HepG2 (cell line): ENCODE data around the gene RNU4-1. TPM values are rescaled to one million over a fixed set of nuclear protein-coding genes. Genes with fewer than 3 reads are reported as not detected.
A peak's percentile ranks its signal among the peaks of the same experiment; 100 is the strongest.

ENCODE experiments used
- ASH2L ChIP-seq: fragments of 300-600, 200-600 bp; sonication (generic); IDR thresholded peaks from 2 replicates; pipeline ENCODE4 v1.7.0; 2017; ENCODE audit warnings: low read depth, mild to moderate bottlenecking, moderate library complexity, mixed read lengths, low read length; ENCODE audit not compliant: insufficient read length
- CEBPG ChIP-seq: IDR thresholded peaks from 2 replicates; pipeline ENCODE4 v1.6.1; 2016
- FOXO1 ChIP-seq: sonication (generic); formaldehyde crosslinking; IDR thresholded peaks from 2 replicates; pipeline ENCODE4 v1.4.0; 2020; ENCODE audit warnings: missing genetic modification reagents
- GRHL1 ChIP-seq: sonication (generic); formaldehyde crosslinking; conservative IDR thresholded peaks from 2 replicates; pipeline ENCODE4 v1.8.0; 2022; ENCODE audit warnings: missing genetic modification reagents
- KMT2B ChIP-seq: IDR thresholded peaks from 2 replicates; pipeline ENCODE4 v1.6.1; 2016; ENCODE audit warnings: missing genetic modification reagents, missing compliant biosample characterization
- MEIS1 ChIP-seq: sonication (generic); formaldehyde crosslinking; IDR thresholded peaks from 2 replicates; pipeline ENCODE4 v1.9.0; 2021; ENCODE audit warnings: mild to moderate bottlenecking, missing genetic modification reagents, moderate library complexity, borderline replicate concordance
- MTA1 ChIP-seq: sonication (generic); formaldehyde crosslinking; IDR thresholded peaks from 2 replicates; pipeline ENCODE4 v1.4.0; 2020; ENCODE audit warnings: missing genetic modification reagents, mild to moderate bottlenecking, borderline replicate concordance
- NR2F6 ChIP-seq, 2 experiments: IDR thresholded peaks; 2 replicates each; pipeline ENCODE4 v1.6.1; 2016; ENCODE audit warnings: antibody characterized with exemption in 1 of 2, mild to moderate bottlenecking in 1 of 2
- RBAK ChIP-seq: sonication (generic); formaldehyde crosslinking; IDR thresholded peaks from 2 replicates; pipeline ENCODE4 v1.5.1; 2020; ENCODE audit warnings: mild to moderate bottlenecking, missing genetic modification reagents
- RFXANK ChIP-seq: IDR thresholded peaks from 2 replicates; pipeline ENCODE4 v1.6.1; 2016
- SCMH1 ChIP-seq: sonication (generic); formaldehyde crosslinking; IDR thresholded peaks from 2 replicates; pipeline ENCODE4 v1.9.0; 2021; ENCODE audit warnings: missing genetic modification reagents, mild to moderate bottlenecking, borderline replicate concordance
- SIX1 ChIP-seq: sonication (generic); formaldehyde crosslinking; IDR thresholded peaks from 2 replicates; pipeline ENCODE4 v1.4.0; 2020; ENCODE audit warnings: missing genetic modification reagents, borderline replicate concordance
- SMAD3 ChIP-seq: sonication (generic); formaldehyde crosslinking; IDR thresholded peaks from 2 replicates; pipeline ENCODE4 v1.4.0; 2020; ENCODE audit warnings: missing genetic modification reagents
- SMARCE1 ChIP-seq: fragments of 450-650 bp; IDR thresholded peaks from 2 replicates; pipeline ENCODE4 v1.6.1; 2017; ENCODE audit warnings: borderline replicate concordance
- TAF1 ChIP-seq: sonication (generic); formaldehyde crosslinking; IDR thresholded peaks from 2 replicates; pipeline ENCODE4 v1.4.0; 2020; ENCODE audit warnings: missing genetic modification reagents
- TOPORS ChIP-seq: sonication (generic); formaldehyde crosslinking; IDR thresholded peaks from 2 replicates; pipeline ENCODE4 v1.8.0; 2023; ENCODE audit warnings: mild to moderate bottlenecking, missing genetic modification reagents
- ZC3H13 ChIP-seq: sonication (generic); formaldehyde crosslinking; IDR thresholded peaks from 2 replicates; pipeline ENCODE4 v1.8.1; 2023; ENCODE audit warnings: mild to moderate bottlenecking, missing genetic modification reagents, moderate library complexity
- ZNF276 ChIP-seq: sonication (generic); formaldehyde crosslinking; IDR thresholded peaks from 2 replicates; pipeline ENCODE4 v1.4.0; 2020; ENCODE audit warnings: mild to moderate bottlenecking, low read depth, missing genetic modification reagents
- ZNF570 ChIP-seq: sonication (generic); formaldehyde crosslinking; IDR thresholded peaks from 2 replicates; pipeline ENCODE4 v1.4.0; 2020; ENCODE audit warnings: mild to moderate bottlenecking, missing genetic modification reagents, borderline replicate concordance
- ZNF572 ChIP-seq: sonication (generic); formaldehyde crosslinking; IDR thresholded peaks from 2 replicates; pipeline ENCODE4 v1.5.1; 2020; ENCODE audit warnings: mild to moderate bottlenecking, missing genetic modification reagents
- ZNF577 ChIP-seq: sonication (generic); formaldehyde crosslinking; IDR thresholded peaks from 2 replicates; pipeline ENCODE4 v1.4.0; 2020; ENCODE audit warnings: mild to moderate bottlenecking, low read depth, missing genetic modification reagents, borderline replicate concordance
- ZNF660 ChIP-seq: sonication (generic); formaldehyde crosslinking; IDR thresholded peaks from 2 replicates; pipeline ENCODE4 v1.5.1; 2020; ENCODE audit warnings: mild to moderate bottlenecking, low read depth, missing genetic modification reagents, borderline replicate concordance
- ZNF713 ChIP-seq: sonication (generic); formaldehyde crosslinking; IDR thresholded peaks from 2 replicates; pipeline ENCODE4 v1.4.0; 2020; ENCODE audit warnings: mild to moderate bottlenecking, missing genetic modification reagents
- ZNF75D ChIP-seq: sonication (generic); formaldehyde crosslinking; IDR thresholded peaks from 2 replicates; pipeline ENCODE4 v1.8.1; 2023; ENCODE audit warnings: missing genetic modification reagents, mild to moderate bottlenecking, borderline replicate concordance
- ZNF879 ChIP-seq: sonication (generic); formaldehyde crosslinking; IDR thresholded peaks from 2 replicates; pipeline ENCODE4 v1.8.1; 2023; ENCODE audit warnings: missing genetic modification reagents
- ZSCAN31 ChIP-seq: sonication (generic); formaldehyde crosslinking; IDR thresholded peaks from 2 replicates; pipeline ENCODE4 v1.5.0; 2020; ENCODE audit warnings: low read depth, mild to moderate bottlenecking, missing genetic modification reagents
- polyA plus RNA-seq, 8 experiments: library from polyadenylated mRNA; depleted of rRNA in 3 of 8; stranded (reverse) in 7 of 8; unstranded in 1 of 8; fragments of >200 nt; fragmentation: Illumina TruSeq in 4 of 8; extraction: Trizol in 4 of 8; gene quantifications; 2 replicates each; pipeline versions ENCODE4 v1.2.1 to v1.2.3, GENCODE V29; 2011 to 2016; ENCODE audit warnings: low read depth in 4 of 8, missing spikeins in 1 of 8, mixed read lengths in 1 of 8; ENCODE audit not compliant: insufficient read depth in 1 of 8
- total RNA-seq, 5 experiments: library from RNA; depleted of rRNA; stranded (reverse); fragments of >200 nt; fragmentation: Illumina TruSeq; extraction: Trizol; gene quantifications; 2 replicates each; pipeline ENCODE4 v1.2.3, GENCODE V29; 2016; ENCODE audit warnings: low read depth in 1 of 5

RNU4-1 gene
- total and polyA plus RNA-seq, 2 of the 13 experiments (the other 11 are each of a cell fraction or from before 2014, with no cell fraction given): 7,407 TPM; not detected in 1

GRCh38 chr12:120266180-120266870 lies 26.7 kb downstream of the RNU4-1 start (continued):
- no peak for TF ChIP-seq SIX1 (CRISPR knock-in tag)
- 0 out of 2 replicates have a peak, but pooled peaks have one; percentile 5 for TF ChIP-seq NR2F6 (IDR thresholded peaks at IDR 0.05)
- no peak for TF ChIP-seq NR2F6 (CRISPR knock-in tag; IDR thresholded peaks at IDR 0.05)
- no peak for TF ChIP-seq RBAK (CRISPR knock-in tag)
- TF ChIP-seq ZNF660: no peak
- TF ChIP-seq ZSCAN31 (CRISPR knock-in tag): no peak
- TF ChIP-seq TOPORS (CRISPR knock-in tag): no peak
- no peak for TF ChIP-seq ZNF570 (CRISPR knock-in tag)
- no peak for TF ChIP-seq SMAD3 (CRISPR knock-in tag)
- TF ChIP-seq ZNF713 (CRISPR knock-in tag): no peak
- TF ChIP-seq ZNF572 (CRISPR knock-in tag): 0 out of 2 replicates have a peak, but pooled peaks have one; percentile 39
- no peak for TF ChIP-seq ZNF577
- no peak for TF ChIP-seq SCMH1 (CRISPR knock-in tag)
- 0 out of 2 replicates have a peak, but pooled peaks have one; percentile 32 for TF ChIP-seq ZNF276 (CRISPR knock-in tag)
- no peak for TF ChIP-seq GRHL1
- no peak for TF ChIP-seq ZC3H13 (CRISPR knock-in tag)
- no peak for TF ChIP-seq CEBPG (CRISPR knock-in tag)
- TF ChIP-seq MEIS1: peak; percentile 39; the same call in 1 of the 2 replicates
- no peak for TF ChIP-seq ZNF75D (CRISPR knock-in tag)
- no peak for TF ChIP-seq SMARCE1
- 0 out of 2 replicates have a peak, but pooled peaks have one; percentile 5 for TF ChIP-seq MTA1 (CRISPR knock-in tag)
- TF ChIP-seq ZNF879: no peak
- TF ChIP-seq ASH2L: no peak
- TF ChIP-seq RFXANK (CRISPR knock-in tag): no peak
- TF ChIP-seq FOXO1: no peak
- TF ChIP-seq KMT2B (CRISPR knock-in tag): no peak
- TF ChIP-seq TAF1 (CRISPR knock-in tag): peak; percentile 3; the same call in 1 of the 2 replicates
